GM21528 (cell line): ENCODE results near the gene TAS2R39.
"Not testable (repeated sequence)": the region's sequence is repeated elsewhere in the genome, so short reads cannot be mapped to it uniquely, and the experiment has no call there.

Experiments used
- ATAC-seq: cut with Tn5 transposase; IDR thresholded peaks from one replicate; pipeline ENCODE4 v1.9.1; 2021; ENCODE audit warnings: mild to moderate bottlenecking, moderate library complexity; ENCODE audit not compliant: unreplicated experiment, low FRiP score

TAS2R39 gene

GRCh38 chr7:143183024-143183423, at the start of gene TAS2R39:
TSS of gene TAS2R39 (plus strand) at chr7:143183419. CDS start at chr7:143183419, 0 bp downstream.
- no peak for ATAC-seq

- ATAC-seq = no peak
Measured at GRCh38 chr7:143147070-143147469, 36.1 kb upstream of the TAS2R39 start.

GRCh38 chr7:143148050-143148449, 35.2 kb upstream of the TAS2R39 start:
- no peak for ATAC-seq

- no peak for ATAC-seq
Measured at GRCh38 chr7:143148651-143149050, 34.6 kb upstream of the TAS2R39 start.

GRCh38 chr7:143150696-143151095, 32.5 kb upstream of the TAS2R39 start:
- ATAC-seq = not testable (repeated sequence)

GRCh38 chr7:143158617-143159016, 24.6 kb upstream of the TAS2R39 start:
- not testable (repeated sequence) for ATAC-seq

- no peak for ATAC-seq
Measured at GRCh38 chr7:143171697-143172096, 11.5 kb upstream of the TAS2R39 start.

GRCh38 chr7:143172354-143172753, 10.9 kb upstream of the TAS2R39 start:
- ATAC-seq = no peak

- no peak for ATAC-seq
Measured at GRCh38 chr7:143176128-143176527, 7.1 kb upstream of the TAS2R39 start.

GRCh38 chr7:143177374-143178119, 5.7 kb upstream of the TAS2R39 start:
- ATAC-seq = no peak

- ATAC-seq = not testable (repeated sequence)
Measured at GRCh38 chr7:143180771-143181170, 2.4 kb upstream of the TAS2R39 start.

- no peak for ATAC-seq
Measured at GRCh38 chr7:143181349-143181748, 1.9 kb upstream of the TAS2R39 start.

GRCh38 chr7:143185551-143185950, 2.3 kb downstream of the TAS2R39 start:
- no peak for ATAC-seq

- ATAC-seq = no peak
Measured at GRCh38 chr7:143188994-143189393, 5.8 kb downstream of the TAS2R39 start.

- ATAC-seq = no peak
Measured at GRCh38 chr7:143193880-143194279, 10.7 kb downstream of the TAS2R39 start.

GRCh38 chr7:143199040-143199439, 15.8 kb downstream of the TAS2R39 start:
- no peak for ATAC-seq

- ATAC-seq = no peak
Measured at GRCh38 chr7:143202161-143202560, 18.9 kb downstream of the TAS2R39 start.

GRCh38 chr7:143203386-143203785, 20.2 kb downstream of the TAS2R39 start:
- no peak for ATAC-seq

GRCh38 chr7:143205560-143206293, 22.5 kb downstream of the TAS2R39 start:
- ATAC-seq = peak; percentile 84

GRCh38 chr7:143210541-143210940, 27.3 kb downstream of the TAS2R39 start:
- ATAC-seq = no peak

GRCh38 chr7:143213478-143213877, 30.3 kb downstream of the TAS2R39 start:
- not testable (repeated sequence) for ATAC-seq
